ENCODE results near the gene RNF214.

RNF214 gene

DNA sequence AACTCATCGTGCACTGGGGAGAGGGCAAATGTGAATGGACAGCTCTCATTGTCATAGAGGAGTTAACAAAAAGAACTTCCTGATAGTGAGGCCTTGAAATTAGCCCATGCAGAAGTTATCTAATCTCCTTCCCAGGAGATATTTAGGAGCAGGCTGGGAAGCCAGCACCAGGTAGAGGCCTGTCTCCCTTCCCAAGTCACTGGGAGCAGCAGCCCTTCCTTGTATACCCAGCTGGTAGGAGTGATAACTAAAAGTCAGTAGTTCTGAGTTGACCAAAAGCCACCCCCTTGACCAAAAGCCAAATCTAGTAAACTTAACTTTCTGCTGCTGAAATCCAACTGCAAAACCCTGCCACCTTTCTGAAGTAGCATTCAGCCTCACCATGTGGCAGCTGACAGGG lies 57.3 kb downstream of the RNF214 start:
- no peak for FAIRE-seq

DNA sequence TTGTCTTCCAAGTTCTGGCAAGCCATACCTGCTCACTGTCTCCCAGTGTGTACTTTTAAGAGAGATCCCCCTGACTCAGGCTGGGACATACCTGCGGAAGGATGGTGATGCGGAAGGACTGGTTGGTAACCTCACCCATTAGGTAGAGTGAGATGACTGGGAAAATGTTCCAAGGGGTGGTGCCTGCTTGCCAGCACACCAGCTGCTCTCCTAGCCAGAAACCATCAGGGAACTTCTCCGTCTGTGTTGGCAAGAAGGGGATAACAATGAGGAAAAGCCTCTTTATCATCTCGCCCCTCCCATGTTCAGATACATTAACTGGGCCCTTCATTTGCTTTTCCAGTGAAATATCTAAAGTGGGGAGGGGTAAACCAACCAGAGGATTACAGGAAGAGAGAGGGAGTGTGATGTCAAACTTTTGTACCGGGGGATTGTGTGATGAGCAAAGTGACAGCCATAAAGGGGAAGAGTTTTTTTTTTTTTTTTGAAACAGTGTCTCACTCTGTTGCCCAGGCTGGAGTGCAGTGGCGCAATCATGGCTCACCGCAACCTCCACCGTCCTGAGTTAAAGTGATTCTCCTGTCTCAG lies 58.4 kb downstream of the RNF214 start, which contains the start of gene BACE1-AS:
Gene BACE1-AS (plus strand): TSS at position 538 of the 588 bp plus-strand sequence.
- no peak for FAIRE-seq

GRCh38 chr11:117292616-117293015 lies 60.1 kb downstream of the RNF214 start:
- no peak for FAIRE-seq

- no peak for FAIRE-seq
Observed at GRCh38 chr11:117295438-117296137, 63.1 kb downstream of the RNF214 start.

DNA sequence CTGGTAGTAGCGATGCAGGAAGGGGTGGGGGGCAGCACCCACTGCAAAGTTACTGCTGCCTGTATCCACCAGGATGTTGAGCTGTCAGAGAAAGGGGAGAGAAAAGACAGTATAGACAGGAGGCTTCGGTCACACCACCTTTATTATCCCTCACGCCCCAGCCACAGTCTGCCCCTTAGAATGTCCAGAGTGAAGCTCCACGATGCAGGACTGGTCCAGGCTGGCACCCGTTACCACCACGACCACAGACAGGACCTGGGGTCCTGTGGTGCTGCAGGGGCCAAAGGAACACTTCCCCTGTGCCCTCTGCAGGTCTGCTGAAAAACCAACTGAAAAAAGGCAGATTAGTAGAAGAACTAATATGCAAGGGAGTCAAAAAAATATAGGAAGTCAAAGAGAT lies 64.4 kb downstream of the RNF214 start:
- FAIRE-seq: no peak

DNA sequence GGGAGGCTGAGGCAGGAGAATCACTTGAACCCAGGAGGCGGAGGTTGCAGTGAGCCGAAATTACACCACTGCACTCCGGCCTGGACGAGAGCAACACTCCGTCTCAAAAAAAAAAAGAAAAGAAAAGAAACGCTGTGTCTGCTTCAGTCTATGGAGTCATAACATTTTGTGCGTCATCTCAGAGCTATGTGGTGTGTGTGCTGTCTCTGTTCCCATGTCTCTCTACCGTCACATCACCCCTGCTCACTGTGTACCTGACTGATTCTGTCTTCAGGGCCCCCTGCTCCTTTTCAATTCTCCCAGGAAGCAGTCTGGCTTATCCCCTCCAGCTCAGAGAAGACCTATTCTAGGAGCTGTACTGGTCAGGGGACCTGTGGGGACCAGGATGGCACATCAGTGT lies 65.7 kb downstream of the RNF214 start:
- FAIRE-seq: no peak

- no peak for FAIRE-seq
Observed at GRCh38 chr11:117299351-117300282, 67.1 kb downstream of the RNF214 start.

- no peak for FAIRE-seq
Observed at GRCh38 chr11:117300283-117300663, 67.8 kb downstream of the RNF214 start.

- no peak for FAIRE-seq
Observed at GRCh38 chr11:117300773-117301172, 68.3 kb downstream of the RNF214 start.

GRCh38 chr11:117302228-117302627 lies 69.8 kb downstream of the RNF214 start:
- FAIRE-seq: no peak

- no peak for FAIRE-seq
Observed at GRCh38 chr11:117303101-117303500, 70.6 kb downstream of the RNF214 start.

DNA sequence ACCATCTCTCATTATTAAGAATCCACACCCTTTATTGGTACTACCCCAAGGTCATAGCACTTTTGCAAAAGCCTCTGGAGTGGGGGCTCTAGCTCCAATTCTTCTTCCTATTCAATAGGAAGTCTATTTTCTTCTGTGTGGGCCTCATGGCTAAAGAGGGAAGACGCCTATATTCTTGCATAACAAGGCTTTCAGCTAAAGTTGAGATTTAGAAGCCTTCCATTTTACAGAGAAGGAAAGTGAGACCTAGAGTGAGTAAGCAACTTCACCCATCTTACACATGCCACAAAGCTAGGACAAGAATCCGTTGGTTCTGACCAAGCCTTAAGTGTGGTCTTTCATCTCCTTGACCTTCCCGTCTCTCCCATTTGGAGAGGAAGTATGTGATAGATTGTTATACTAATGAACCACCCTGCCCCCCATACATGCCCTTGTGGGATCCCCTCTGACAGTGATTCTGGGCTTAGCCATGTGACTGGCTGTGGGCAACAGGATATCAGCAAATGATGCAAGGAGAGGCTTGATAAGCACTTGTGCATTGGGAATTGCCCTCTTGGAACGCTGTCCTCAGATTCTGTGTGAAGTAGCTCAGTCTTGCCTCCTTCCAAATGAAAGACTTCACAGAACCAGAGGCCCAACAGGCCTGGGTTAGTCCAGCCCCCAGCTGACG lies 71.3 kb downstream of the RNF214 start:
- no peak for FAIRE-seq

GRCh38 chr11:117305145-117305544 lies 72.7 kb downstream of the RNF214 start:
- no peak for FAIRE-seq

DNA sequence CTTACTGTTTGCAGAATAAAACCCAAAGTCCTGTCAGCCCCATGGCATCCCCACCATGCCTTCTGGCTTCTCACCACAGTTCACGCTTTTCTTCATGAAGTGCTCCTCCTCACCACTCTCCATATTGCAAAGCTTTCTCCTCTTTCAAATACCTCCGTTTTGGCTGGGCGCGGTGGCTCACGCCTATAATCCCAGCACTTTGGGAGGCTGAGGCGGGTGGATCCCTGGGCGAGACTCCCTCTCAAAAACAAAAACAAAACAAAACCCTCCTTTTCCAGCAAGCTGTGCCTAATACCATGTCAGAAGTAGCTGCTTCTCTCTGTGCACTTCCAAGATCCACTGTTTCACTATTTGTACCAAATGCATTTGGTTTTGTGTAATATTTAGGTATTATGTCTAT lies 76.8 kb downstream of the RNF214 start:
- no peak for FAIRE-seq

GRCh38 chr11:117313091-117313490 lies 80.6 kb downstream of the RNF214 start:
- no peak for FAIRE-seq

DNA sequence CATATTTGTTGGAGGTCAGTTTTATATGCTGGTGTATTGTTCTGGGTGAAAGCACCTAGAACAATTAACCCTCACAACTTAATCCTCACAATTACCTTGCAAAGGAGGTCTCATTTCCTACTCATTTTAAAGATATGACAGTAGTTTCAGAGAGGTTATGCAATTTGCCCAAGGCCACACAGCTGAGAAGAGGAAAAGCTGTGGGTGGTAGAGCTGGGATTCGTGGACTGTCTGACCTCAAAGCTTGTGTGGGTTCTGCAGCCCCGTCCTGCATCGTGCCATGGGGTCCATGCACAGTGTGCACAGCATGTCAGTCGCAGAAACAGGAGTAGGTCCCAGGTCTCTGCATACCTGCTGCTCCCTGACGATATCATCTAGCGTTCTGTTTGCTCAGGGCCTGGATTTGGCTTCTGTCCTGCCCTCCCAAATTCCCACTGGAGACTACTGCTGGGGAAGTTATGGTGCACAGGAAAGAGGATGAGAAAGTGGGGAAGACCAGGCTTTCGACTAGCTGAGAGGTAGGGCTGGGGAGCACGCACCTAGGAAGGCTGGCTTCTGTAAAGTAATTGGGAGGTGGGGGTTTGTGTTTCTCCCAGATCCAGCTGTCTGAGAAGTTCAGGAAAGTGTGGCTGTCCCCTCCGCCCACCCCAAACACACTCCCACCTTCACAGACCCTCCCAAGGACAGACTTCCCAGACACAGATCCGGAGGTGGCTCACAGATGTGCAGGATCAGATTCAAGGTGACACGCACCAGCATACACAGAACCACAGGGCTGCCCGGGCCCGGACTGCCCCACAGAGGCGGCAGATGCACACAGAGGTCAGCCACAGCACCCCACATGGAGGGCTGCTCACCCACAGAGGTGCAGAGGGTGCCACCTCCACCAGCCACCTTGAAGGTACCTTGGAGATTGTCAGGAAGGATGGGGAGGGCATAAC lies 81.6 kb downstream of the RNF214 start:
- FAIRE-seq: no peak

DNA sequence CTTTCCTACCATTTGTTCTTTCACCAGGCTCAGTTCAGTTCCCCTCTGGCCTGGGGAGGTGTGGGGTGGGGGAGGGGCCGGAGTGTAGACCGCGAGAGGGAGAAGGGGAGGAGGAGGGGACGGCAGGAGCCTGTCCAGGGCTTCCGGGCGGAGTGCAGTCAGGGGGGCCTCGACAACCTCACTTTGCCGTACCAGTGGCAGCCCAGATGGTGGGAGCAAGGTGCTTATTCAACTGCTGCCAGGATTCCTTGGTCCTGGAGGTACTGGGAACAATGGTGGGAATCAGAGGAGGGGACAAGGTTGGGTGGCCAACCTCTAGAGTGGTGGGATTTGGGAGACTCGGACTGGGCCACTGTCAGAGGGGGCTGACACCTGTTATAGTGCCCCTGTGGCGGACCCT lies 82.4 kb downstream of the RNF214 start:
- no peak for FAIRE-seq

GRCh38 chr11:117315285-117316196 lies 83.1 kb downstream of the RNF214 start:
- no peak for FAIRE-seq

DNA sequence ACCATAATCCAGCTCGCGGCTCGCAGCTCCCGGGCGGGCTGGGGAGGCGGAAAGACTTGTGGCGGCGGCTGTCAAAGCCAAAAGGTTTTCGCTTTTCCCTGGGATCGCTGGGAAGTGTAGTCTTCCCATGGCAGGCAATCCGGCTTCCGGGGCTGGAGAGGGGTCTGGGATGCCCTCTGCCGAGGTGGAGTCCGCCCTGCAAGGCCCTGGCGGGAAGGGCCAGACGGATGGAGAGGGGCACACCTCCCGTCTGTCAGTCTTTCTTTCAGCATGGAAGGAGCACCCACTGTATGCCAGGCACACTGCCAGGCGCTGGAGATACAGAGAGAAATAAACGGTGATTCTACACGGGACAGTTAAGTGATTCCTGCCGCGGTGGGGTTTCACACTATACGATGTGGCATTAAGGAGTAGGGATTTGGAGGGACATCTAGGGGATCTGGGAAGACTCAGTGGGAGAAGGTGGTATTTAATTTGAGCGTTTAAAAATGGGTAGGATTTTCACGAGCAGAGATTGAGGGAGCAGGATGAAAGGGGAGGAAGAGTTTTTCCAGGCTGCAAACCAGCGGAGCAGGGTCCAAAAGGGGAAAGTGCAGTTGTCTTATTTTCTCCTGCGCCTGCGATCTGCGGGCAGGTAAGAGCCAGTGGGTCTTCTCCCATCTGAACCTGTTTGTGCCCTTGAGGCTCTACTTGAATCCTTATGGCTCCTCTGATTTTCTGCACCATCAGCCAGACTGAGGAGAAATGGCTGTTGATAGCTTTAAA lies 83.9 kb downstream of the RNF214 start, which contains the start of gene BACE1:
Gene BACE1 (minus strand): TSS at position 60 of the 765 bp plus-strand sequence. CDS start 461 bp downstream, outside the sequence.
- FAIRE-seq: no peak

DNA sequence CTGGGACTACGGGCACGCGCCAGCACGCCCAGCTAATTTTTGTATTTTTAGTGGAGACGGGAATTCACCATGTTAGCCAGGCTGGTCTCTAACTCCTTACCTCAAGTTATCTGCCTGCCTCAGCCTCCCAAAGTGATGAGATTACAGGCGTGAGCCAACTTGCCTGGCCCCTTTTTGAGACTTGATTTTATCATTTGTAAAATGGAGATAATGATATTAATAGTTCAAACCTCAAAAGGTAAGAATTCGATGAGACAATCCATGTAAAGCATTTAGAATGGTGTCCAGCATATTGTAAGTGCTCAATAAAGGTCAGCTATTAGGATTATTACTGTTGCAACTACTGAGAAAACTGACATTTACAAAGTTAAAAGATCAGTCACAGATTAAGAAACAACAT lies 86.3 kb downstream of the RNF214 start:
- FAIRE-seq: no peak
